ENCODE data around the gene RSPO1. TPM values are rescaled to one million over a fixed set of nuclear protein-coding genes. Genes with fewer than 3 reads are reported as not detected.

RSPO1 gene
- total RNA-seq, 1 experiment from 2014 or later, result 0.18 TPM

DNA sequence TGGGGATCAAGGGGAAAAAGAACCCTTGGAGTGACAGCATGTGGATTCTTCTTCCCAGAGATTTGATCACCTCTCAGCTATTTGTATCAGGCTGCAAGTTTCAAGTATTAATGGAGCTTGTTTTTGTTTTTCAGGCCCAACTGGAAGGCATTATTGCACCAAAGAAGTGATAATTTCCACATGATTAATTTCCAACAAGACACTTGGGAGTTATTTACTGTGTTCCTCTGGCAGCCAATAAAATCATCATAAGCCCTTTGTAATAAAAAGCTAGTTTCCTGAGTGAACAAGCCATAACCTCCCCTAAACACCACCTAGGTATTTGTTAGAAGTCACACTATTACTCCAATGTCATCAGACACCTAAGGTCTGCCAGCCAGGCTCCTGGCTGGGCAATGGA lies 69.8 kb downstream of the RSPO1 start:
- Histone ChIP-seq H3K27me3 (ENCODE audit: control insufficient read depth, insufficient read depth, low read length) (no peaks in the 10 kb centered on the region), H3K36me3 (ENCODE audit: control insufficient read depth, insufficient read depth, low read length) (peaks cover 34% of the 10 kb centered on the region), H3K4me3 (ENCODE audit: low read depth in 2 of 2, low read length in 2 of 2) (no peak overlapping the region), H3K9me3 (ENCODE audit: control insufficient read depth, insufficient read depth, low read depth, low read length) (no peaks in the 10 kb centered on the region), H3K4me1 (ENCODE audit: control insufficient read depth, insufficient read depth, low read length) (no peaks in the 10 kb centered on the region), H3K27ac (ENCODE audit: low read length) (no peak overlapping the region)
- ChIA-PET CTCF (no interaction called here), POLR2A (no interaction called here)
- TF ChIP-seq, protein P1, sequence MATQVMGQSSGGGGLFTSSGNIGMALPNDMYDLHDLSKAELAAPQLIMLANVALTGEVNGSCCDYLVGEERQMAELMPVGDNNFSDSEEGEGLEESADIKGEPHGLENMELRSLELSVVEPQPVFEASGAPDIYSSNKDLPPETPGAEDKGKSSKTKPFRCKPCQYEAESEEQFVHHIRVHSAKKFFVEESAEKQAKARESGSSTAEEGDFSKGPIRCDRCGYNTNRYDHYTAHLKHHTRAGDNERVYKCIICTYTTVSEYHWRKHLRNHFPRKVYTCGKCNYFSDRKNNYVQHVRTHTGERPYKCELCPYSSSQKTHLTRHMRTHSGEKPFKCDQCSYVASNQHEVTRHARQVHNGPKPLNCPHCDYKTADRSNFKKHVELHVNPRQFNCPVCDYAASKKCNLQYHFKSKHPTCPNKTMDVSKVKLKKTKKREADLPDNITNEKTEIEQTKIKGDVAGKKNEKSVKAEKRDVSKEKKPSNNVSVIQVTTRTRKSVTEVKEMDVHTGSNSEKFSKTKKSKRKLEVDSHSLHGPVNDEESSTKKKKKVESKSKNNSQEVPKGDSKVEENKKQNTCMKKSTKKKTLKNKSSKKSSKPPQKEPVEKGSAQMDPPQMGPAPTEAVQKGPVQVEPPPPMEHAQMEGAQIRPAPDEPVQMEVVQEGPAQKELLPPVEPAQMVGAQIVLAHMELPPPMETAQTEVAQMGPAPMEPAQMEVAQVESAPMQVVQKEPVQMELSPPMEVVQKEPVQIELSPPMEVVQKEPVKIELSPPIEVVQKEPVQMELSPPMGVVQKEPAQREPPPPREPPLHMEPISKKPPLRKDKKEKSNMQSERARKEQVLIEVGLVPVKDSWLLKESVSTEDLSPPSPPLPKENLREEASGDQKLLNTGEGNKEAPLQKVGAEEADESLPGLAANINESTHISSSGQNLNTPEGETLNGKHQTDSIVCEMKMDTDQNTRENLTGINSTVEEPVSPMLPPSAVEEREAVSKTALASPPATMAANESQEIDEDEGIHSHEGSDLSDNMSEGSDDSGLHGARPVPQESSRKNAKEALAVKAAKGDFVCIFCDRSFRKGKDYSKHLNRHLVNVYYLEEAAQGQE (IDR thresholded peaks at IDR 0.05; ENCODE audit: insufficient read depth in 1 of 2, low read depth in 2 of 2, low read length in 1 of 2), result no peak
- TF ChIP-seq SIN3A (IDR thresholded peaks at IDR 0.05; ENCODE audit: borderline replicate concordance, insufficient read depth, low read depth, low read length), result no peak
- no peak for TF ChIP-seq POLR2AphosphoS5 (IDR thresholded peaks at IDR 0.05; ENCODE audit: low read depth, low read length)
- TF ChIP-seq, protein P2, sequence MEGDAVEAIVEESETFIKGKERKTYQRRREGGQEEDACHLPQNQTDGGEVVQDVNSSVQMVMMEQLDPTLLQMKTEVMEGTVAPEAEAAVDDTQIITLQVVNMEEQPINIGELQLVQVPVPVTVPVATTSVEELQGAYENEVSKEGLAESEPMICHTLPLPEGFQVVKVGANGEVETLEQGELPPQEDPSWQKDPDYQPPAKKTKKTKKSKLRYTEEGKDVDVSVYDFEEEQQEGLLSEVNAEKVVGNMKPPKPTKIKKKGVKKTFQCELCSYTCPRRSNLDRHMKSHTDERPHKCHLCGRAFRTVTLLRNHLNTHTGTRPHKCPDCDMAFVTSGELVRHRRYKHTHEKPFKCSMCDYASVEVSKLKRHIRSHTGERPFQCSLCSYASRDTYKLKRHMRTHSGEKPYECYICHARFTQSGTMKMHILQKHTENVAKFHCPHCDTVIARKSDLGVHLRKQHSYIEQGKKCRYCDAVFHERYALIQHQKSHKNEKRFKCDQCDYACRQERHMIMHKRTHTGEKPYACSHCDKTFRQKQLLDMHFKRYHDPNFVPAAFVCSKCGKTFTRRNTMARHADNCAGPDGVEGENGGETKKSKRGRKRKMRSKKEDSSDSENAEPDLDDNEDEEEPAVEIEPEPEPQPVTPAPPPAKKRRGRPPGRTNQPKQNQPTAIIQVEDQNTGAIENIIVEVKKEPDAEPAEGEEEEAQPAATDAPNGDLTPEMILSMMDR (IDR thresholded peaks at IDR 0.05), result no peak
- TF ChIP-seq TCF7L2 (IDR thresholded peaks at IDR 0.05; ENCODE audit: low read depth, low read length), result no peak
- BruUV-seq (replicated peaks), result no TSS peak
- no peak for ATAC-seq
- in situ Hi-C loops (cut with HindIII; ENCODE audit: low pct_unique_long_range_greater_than_20kb, low sequenced_read_pairs) (no loop called here), intact Hi-C loops (cut with micrococcal nuclease; ENCODE audit: unreplicated experiment) (loop anchor here (1.0 kb wide), 1 partner anchor 117 kb away; no protein-coding TSS in a partner anchor)
- DNase-seq (ENCODE audit: low read depth, low spot score), result no peak

DNA sequence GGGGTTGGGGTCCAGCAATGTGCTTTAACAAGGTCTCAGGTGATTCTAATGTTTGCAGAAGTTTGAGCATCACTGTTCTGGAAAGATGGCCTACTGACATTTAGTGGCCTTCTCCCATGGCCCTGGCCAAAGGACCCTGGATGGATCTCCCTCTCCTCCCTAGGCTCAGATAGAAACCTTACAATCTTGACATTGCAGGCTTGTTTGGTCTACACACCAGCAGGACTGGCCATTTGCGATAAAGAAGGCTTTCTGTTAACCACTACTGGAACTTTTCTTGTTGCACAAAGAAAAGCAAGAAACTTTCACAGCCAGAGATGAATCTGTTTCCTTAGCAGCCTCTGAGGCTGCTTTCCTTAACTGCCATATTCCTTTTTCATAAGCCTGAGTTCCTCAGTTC lies 71.7 kb downstream of the RSPO1 start:
- ATAC-seq (no peak), DNase-seq (ENCODE audit: low read depth, low spot score) (no peak)
- Histone ChIP-seq H3K4me3 (ENCODE audit: low read depth in 2 of 2, low read length in 2 of 2) (no peak overlapping the region), H3K4me1 (ENCODE audit: control insufficient read depth, insufficient read depth, low read length) (no peaks in the 10 kb centered on the region), H3K36me3 (ENCODE audit: control insufficient read depth, insufficient read depth, low read length) (peaks cover 20% of the 10 kb centered on the region), H3K27me3 (ENCODE audit: control insufficient read depth, insufficient read depth, low read length) (no peaks in the 10 kb centered on the region), H3K27ac (ENCODE audit: low read length) (no peak overlapping the region), H3K9me3 (ENCODE audit: control insufficient read depth, insufficient read depth, low read depth, low read length) (no peaks in the 10 kb centered on the region)
- TF ChIP-seq TCF7L2 (IDR thresholded peaks at IDR 0.05; ENCODE audit: low read depth, low read length) (no peak), SIN3A (IDR thresholded peaks at IDR 0.05; ENCODE audit: borderline replicate concordance, insufficient read depth, low read depth, low read length) (no peak), POLR2AphosphoS5 (IDR thresholded peaks at IDR 0.05; ENCODE audit: low read depth, low read length) (no peak)
- TF ChIP-seq, protein P1 (IDR thresholded peaks at IDR 0.05; ENCODE audit: insufficient read depth in 1 of 2, low read depth in 2 of 2, low read length in 1 of 2), result no peak
- TF ChIP-seq, protein P2 (IDR thresholded peaks at IDR 0.05), result no peak
- in situ Hi-C loops (cut with HindIII; ENCODE audit: low pct_unique_long_range_greater_than_20kb, low sequenced_read_pairs), result no loop called here
- ChIA-PET POLR2A (no interaction called here), CTCF (interaction anchor here (1.0 kb wide), 1 partner anchor 120 kb away, joined by 3 read pairs; no protein-coding TSS in a partner anchor)
- BruUV-seq (replicated peaks), result no TSS peak
- intact Hi-C loops (cut with micrococcal nuclease; ENCODE audit: unreplicated experiment), result no loop called here

All from Panc1 (cell line).